Mononuclear cell (primary cell): ENCODE measurements around the gene GALNT9. TPM values are rescaled to one million over a fixed set of nuclear protein-coding genes. Genes with fewer than 3 reads are reported as not detected.
A peak's percentile ranks its signal among the peaks of the same experiment; 100 is the strongest.

Source experiments
- H3K27me3 ChIP-seq: 2 replicates; pipeline ENCODE4 v1.6.0; 2011; ENCODE audit warnings: low read length, control low read depth; ENCODE audit not compliant: insufficient read depth
- H3K4me1 ChIP-seq: 2 replicates; pipeline ENCODE4 v1.5.1; 2011; ENCODE audit warnings: mild to moderate bottlenecking, low read length, control low read depth; ENCODE audit not compliant: insufficient read depth
- H3K4me3 ChIP-seq: 2 replicates; pipeline ENCODE4 v1.5.1; 2011; ENCODE audit warnings: mild to moderate bottlenecking, low read length, moderate library complexity
- H3K9me3 ChIP-seq: 2 replicates; pipeline ENCODE4 v1.5.1; 2011; ENCODE audit warnings: low read depth, mild to moderate bottlenecking, control low read depth, low read length
- total RNA-seq: library from RNA; depleted of rRNA; stranded (reverse); fragments of >200 nt; gene quantifications from one replicate; pipeline ENCODE4 v1.2.3, GENCODE V29; 2012

The GALNT9 gene
- total RNA-seq, 1 donor: 0.63 TPM

- no peak overlapping the region for H3K4me3 ChIP-seq
- no peaks in the 10 kb centered on the region for H3K9me3 ChIP-seq
- H3K27me3 ChIP-seq: no peaks in the 10 kb centered on the region
- peaks cover 42% of the 10 kb centered on the region for H3K4me1 ChIP-seq
Measured at GRCh38 chr12:132187646-132188450, 141.5 kb downstream of the GALNT9 start.

GRCh38 chr12:132186857-132187620 lies 142.3 kb downstream of the GALNT9 start:
- Histone ChIP-seq H3K27me3 (no peaks in the 10 kb centered on the region), H3K9me3 (no peaks in the 10 kb centered on the region), H3K4me1 (peaks cover 42% of the 10 kb centered on the region), H3K4me3 (no peak overlapping the region)

GRCh38 chr12:132186208-132186856 lies 143.1 kb downstream of the GALNT9 start:
- no peaks in the 10 kb centered on the region for H3K27me3 ChIP-seq
- peaks cover 42% of the 10 kb centered on the region for H3K4me1 ChIP-seq
- no peaks in the 10 kb centered on the region for H3K9me3 ChIP-seq
- H3K4me3 ChIP-seq: peak overlapping the region; percentile 17

GRCh38 chr12:132185705-132186104 lies 143.7 kb downstream of the GALNT9 start:
- Histone ChIP-seq H3K4me1 (peaks cover 40% of the 10 kb centered on the region), H3K9me3 (no peaks in the 10 kb centered on the region), H3K27me3 (no peaks in the 10 kb centered on the region), H3K4me3 (peak overlapping the region; percentile 17)

- H3K4me1 ChIP-seq: peaks cover 33% of the 10 kb centered on the region
- no peak overlapping the region for H3K4me3 ChIP-seq
- no peaks in the 10 kb centered on the region for H3K9me3 ChIP-seq
- no peaks in the 10 kb centered on the region for H3K27me3 ChIP-seq
Measured at GRCh38 chr12:132182711-132183365, 146.6 kb downstream of the GALNT9 start.

GRCh38 chr12:132182206-132182710 lies 147.1 kb downstream of the GALNT9 start:
- H3K4me1 ChIP-seq: peaks cover 31% of the 10 kb centered on the region
- H3K27me3 ChIP-seq: no peaks in the 10 kb centered on the region
- H3K9me3 ChIP-seq: no peaks in the 10 kb centered on the region
- H3K4me3 ChIP-seq: no peak overlapping the region

- H3K27me3 ChIP-seq: no peaks in the 10 kb centered on the region
Measured at GRCh38 chr12:132181570-132182200, 147.7 kb downstream of the GALNT9 start.

GRCh38 chr12:132180648-132181546 lies 148.5 kb downstream of the GALNT9 start:
- Histone ChIP-seq H3K9me3 (no peaks in the 10 kb centered on the region), H3K27me3 (no peaks in the 10 kb centered on the region), H3K4me1 (peaks cover 18% of the 10 kb centered on the region), H3K4me3 (no peak overlapping the region)

More at GRCh38 chr12:132181570-132182200, 147.7 kb downstream of the GALNT9 start:
- H3K4me3 ChIP-seq: no peak overlapping the region
- no peaks in the 10 kb centered on the region for H3K9me3 ChIP-seq
- H3K4me1 ChIP-seq: peaks cover 25% of the 10 kb centered on the region

GRCh38 chr12:132179431-132180362 lies 149.7 kb downstream of the GALNT9 start:
- Histone ChIP-seq H3K9me3 (no peaks in the 10 kb centered on the region), H3K4me3 (no peak overlapping the region), H3K4me1 (peaks cover 11% of the 10 kb centered on the region), H3K27me3 (no peaks in the 10 kb centered on the region)

GRCh38 chr12:132178801-132179401 lies 150.5 kb downstream of the GALNT9 start:
- no peaks in the 10 kb centered on the region for H3K27me3 ChIP-seq
- H3K9me3 ChIP-seq: no peaks in the 10 kb centered on the region
- no peak overlapping the region for H3K4me3 ChIP-seq
- H3K4me1 ChIP-seq: peaks cover 11% of the 10 kb centered on the region

- H3K27me3 ChIP-seq: no peaks in the 10 kb centered on the region
- H3K9me3 ChIP-seq: no peaks in the 10 kb centered on the region
- peaks cover 11% of the 10 kb centered on the region for H3K4me1 ChIP-seq
- H3K4me3 ChIP-seq: no peak overlapping the region
Measured at GRCh38 chr12:132178316-132178715, 151.1 kb downstream of the GALNT9 start.

- Histone ChIP-seq H3K4me1 (peaks cover 11% of the 10 kb centered on the region), H3K4me3 (no peak overlapping the region), H3K27me3 (no peaks in the 10 kb centered on the region), H3K9me3 (no peaks in the 10 kb centered on the region)
Measured at GRCh38 chr12:132176920-132177551, 152.4 kb downstream of the GALNT9 start.
